GM12891 (cell line): ENCODE measurements around the gene VCPKMT.

Experiments
- POLR2A ChIP-seq: IDR thresholded peaks from 2 replicates; pipeline ENCODE4 v1.6.1; 2011; ENCODE audit warnings: low read depth, low read length, control low read depth
- POLR2AphosphoS5 ChIP-seq: IDR thresholded peaks from 2 replicates; pipeline ENCODE4 v1.6.1; 2011; ENCODE audit warnings: low read depth, low read length, control low read depth

GRCh38 chr14:50110323-50111037, 5.9 kb downstream of the VCPKMT start:
- no peak for TF ChIP-seq POLR2AphosphoS5
- 0 out of 2 replicates have a peak, but pooled peaks have one; percentile 18 for TF ChIP-seq POLR2A
